ENCODE measurements around the gene VSTM2L.

VSTM2L gene

GRCh38 chr20:37969949-37970855, 67.3 kb downstream of the VSTM2L start:
- no peak for DNase-seq (ENCODE audit: low spot score)

- DNase-seq (ENCODE audit: low spot score) = no peak
Observed at GRCh38 chr20:37970856-37971245, 67.9 kb downstream of the VSTM2L start.

GRCh38 chr20:37971561-37972127, 68.7 kb downstream of the VSTM2L start:
- no peak for DNase-seq (ENCODE audit: low spot score)

- no peak for DNase-seq (ENCODE audit: low spot score)
Observed at GRCh38 chr20:37972256-37973058, 69.5 kb downstream of the VSTM2L start.

- no peak for DNase-seq (ENCODE audit: low spot score)
Observed at GRCh38 chr20:37973059-37973910, 70.4 kb downstream of the VSTM2L start.

GRCh38 chr20:37976887-37977286, 74.0 kb downstream of the VSTM2L start:
- DNase-seq (ENCODE audit: low spot score) = no peak

GRCh38 chr20:37977338-37977737, 74.4 kb downstream of the VSTM2L start:
- no peak for DNase-seq (ENCODE audit: low spot score)

- no peak for DNase-seq (ENCODE audit: low spot score)
Observed at GRCh38 chr20:37977786-37978185, 74.9 kb downstream of the VSTM2L start.

- DNase-seq (ENCODE audit: low spot score) = no peak
Observed at GRCh38 chr20:37979021-37979985, 76.4 kb downstream of the VSTM2L start.

GRCh38 chr20:37980383-37980782, 77.5 kb downstream of the VSTM2L start:
- no peak for DNase-seq (ENCODE audit: low spot score)

- no peak for DNase-seq (ENCODE audit: low spot score)
Observed at GRCh38 chr20:37980876-37981275, 77.9 kb downstream of the VSTM2L start.

- DNase-seq (ENCODE audit: low spot score) = no peak
Observed at GRCh38 chr20:37981568-37981967, 78.6 kb downstream of the VSTM2L start.

GRCh38 chr20:37983286-37983685, 80.4 kb downstream of the VSTM2L start:
- DNase-seq (ENCODE audit: low spot score) = no peak

GRCh38 chr20:37984018-37984785, 81.3 kb downstream of the VSTM2L start:
- DNase-seq (ENCODE audit: low spot score) = no peak

- no peak for DNase-seq (ENCODE audit: low spot score)
Observed at GRCh38 chr20:37986044-37986858, 83.3 kb downstream of the VSTM2L start.

- DNase-seq (ENCODE audit: low spot score) = no peak
Observed at GRCh38 chr20:37986873-37987601, 84.1 kb downstream of the VSTM2L start.

GRCh38 chr20:37987602-37988290, 84.8 kb downstream of the VSTM2L start:
- no peak for DNase-seq (ENCODE audit: low spot score)
